Stimulated activated CD8-positive, alpha-beta memory T cell treated with anti-CD3 and anti-CD28 coated beads, Interleukin-15, amount 100 ng/mL, for 24 hours (primary cell): ENCODE measurements around the gene CTNNA3.

ENCODE experiments used
- DNase-seq: peaks from one replicate; pipeline ENCODE4 v3.0.0-alpha.2; 2020; ENCODE audit warnings: low read depth

Gene CTNNA3

DNA sequence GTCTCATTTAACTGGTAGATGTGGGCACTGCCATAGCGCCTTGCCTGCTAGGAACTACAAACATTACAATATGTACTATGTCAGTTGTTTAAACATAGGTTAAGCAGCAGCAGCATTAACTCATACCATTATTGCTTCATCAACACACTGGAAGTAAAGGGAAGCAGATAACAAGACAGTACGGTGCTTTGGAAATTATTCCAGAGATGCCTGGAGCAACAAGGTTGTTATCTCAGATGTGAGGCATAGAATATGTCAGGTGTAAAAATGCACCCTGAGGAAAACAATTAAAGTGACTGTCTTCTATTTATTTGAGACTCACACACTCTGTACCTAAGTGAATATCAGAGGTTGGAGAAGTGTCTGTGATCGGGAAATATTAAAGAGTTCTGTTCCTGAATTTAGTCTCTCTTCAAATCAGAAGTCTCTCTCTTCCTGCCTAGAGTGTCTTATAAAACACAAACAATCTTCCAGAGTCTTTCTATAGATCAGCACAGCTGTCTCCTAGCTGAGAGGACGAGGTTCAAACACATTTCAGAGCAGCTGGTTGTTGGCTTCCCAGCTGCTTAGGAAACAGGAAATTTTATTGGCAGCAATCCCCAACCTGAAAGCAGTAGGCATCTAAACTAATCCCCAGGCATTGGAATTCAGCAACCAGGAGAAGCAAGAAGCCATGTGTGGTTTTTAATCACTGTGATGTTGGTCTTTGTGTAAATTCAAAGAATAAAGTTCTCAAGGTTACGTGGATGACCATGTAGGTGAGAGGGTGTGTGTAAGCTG lies 1764.5 kb downstream of the CTNNA3 start:
- no peak for DNase-seq

DNA sequence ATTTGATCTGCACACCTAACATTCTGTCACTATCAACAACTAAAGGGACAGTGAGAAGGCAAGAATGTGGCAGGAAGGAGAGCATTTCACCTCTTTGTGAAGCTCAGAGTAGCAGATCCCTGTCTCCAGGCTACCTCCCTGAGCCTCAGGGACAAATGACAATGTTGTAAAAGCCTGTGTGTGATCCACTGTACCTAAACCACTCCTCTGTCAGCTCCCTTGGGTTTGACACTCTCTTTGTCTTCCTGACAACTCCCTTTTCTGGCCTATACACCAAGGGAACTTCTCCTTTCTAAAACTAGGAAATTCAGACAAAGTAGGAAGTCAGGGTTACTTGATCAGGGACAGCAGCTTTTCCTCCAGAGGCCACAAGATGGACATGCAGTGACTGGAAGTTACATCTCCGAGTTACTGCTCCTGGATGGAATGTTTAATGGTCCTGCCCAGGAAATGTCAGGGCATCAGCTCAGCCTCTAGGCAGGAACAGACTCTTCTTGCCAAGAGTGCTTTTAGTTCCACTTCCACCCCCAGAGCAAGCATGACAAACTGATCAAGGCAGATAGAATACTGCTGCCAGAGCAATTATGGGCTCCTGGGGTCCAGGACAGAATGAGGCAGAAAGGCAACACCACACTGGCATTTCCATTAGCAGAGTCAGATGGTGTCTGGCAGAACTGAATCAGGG lies 1784.7 kb downstream of the CTNNA3 start:
- DNase-seq, result no peak

DNA sequence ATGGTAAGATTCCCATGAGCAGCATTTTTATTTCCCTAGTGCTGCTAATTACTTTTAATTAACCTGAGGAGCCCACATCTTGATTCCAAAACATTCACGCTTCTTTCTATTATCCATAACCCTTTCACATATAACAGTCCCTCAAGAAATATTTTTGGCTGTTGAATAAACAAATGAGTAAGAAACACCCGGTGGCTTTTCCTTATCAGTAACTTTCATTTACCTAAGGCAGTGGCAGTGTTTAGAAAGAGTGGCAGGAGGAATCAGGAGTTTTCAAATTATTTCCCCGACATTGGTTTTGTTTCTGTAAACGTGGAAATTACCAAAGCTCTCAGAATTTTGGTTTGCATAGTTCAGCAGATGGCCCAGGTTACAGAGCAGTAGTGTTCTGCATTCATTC lies 1785.8 kb downstream of the CTNNA3 start:
- no peak for DNase-seq

DNA sequence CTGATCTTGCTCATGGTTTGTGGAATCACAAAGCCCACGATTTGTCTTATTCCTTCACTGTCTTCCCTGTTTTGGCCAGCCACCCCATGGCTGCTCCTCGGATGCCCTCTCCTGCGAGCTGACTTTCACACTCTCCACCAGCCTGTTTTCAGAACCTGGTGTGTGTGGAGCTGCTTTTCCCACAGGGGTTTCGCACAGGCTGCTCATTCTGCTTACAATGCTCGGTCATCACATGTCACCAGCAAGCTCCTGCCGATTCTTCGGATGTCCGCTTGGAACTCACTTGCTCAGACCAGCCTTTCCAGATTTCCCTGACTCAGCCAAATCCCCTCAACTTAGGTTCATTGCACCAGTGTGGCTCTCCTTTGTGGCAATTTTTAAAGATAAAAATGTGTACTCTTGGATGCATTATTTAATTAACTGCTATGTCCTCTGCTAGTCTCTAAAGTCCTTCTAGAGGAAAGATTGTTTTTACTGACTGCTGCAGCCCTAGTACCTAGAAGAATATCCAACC lies 1788.7 kb downstream of the CTNNA3 start:
- no peak for DNase-seq

DNA sequence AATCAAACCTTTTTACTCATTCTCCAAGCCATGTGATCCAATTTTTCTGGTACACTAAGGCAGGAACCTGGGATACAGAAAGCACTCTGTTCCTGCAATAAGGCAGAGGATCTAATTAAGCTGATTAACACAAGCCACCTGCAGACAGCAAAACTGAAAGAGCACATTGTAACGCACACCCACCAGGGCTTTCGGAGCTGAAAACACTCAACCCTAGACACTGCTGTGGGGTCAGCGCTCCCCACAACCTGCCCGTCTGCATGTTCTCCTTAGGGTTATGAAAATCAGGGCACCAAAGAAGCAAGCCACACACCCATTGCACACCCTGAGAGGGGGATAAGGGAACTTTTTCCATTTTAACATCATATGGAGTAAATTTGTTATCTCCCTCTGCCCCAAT lies 1792.4 kb downstream of the CTNNA3 start:
- no peak for DNase-seq

DNA sequence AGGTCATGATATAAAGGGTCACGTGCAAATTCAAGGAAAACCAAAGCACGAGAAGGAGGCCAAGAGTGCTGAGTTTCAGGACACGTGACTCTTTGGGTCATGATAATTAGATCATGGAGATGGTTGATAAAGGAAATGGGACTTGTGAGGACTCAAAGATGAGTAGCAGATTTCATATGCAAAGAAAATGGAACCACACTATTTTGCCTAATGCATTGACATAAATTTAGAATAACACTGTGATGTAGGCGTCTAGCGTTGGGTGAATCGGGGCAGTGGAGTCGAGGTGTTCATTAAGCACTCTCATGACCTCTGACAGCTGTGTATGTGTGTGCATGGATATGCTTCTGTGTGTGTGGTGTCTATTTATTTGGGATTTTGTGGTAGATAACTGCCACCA lies 1795.7 kb downstream of the CTNNA3 start:
- DNase-seq, result no peak

DNA sequence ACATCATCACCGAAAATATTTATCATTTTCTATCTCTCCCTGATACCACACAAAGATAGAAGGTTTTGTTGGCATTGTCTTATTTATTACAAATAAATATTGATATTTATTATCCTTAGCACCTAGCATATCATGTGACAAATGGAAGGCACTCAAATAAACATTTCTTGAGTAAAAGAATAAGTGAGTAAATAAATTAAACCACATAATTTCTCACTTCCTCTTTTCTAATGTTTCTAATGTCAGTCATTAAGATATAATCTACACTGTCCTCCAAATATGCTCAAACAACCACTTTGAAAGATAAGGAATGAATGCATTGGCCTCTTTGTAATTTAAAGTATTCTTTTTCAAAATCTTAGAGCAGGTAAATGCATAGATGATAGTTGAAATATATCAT lies 1797.9 kb downstream of the CTNNA3 start:
- no peak for DNase-seq

DNA sequence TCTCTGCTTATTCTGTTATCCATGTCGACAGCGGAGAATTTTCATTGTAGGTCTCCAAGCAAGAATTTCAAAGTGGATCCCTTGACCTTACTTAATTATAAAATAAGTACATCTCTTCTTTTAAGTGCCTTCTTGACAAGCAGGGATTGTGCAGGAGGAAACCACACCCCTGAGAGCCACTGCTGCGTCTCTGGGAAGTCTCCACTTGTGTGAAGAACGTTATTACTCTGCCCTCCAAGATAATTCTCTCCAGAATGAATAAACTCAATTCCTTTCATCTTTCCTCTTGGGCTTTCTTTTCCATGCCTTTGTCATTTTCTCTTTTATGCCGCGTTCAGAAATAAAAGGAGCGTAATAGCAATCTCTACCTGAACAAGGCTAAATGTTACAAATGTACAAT lies 1801.0 kb downstream of the CTNNA3 start:
- DNase-seq, result no peak

DNA sequence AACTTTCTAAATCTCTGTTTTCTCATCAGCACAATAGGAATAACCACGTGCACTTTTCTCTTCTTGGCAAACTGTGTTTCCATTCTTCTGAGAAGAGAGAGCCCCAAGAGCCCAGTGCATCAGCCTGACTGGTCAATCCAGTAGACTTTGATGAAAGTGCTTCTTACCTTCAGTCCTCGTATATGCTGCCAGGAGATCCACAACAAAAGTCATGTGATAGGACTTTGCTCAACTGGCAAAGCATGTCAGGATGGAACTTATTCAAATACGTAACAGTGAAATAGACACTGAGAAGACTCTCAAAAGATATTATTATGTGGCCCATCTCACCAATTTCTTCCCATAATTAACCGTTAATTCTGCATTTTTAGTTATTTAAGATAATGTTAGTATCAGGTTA lies 1801.6 kb downstream of the CTNNA3 start:
- DNase-seq, result no peak

DNA sequence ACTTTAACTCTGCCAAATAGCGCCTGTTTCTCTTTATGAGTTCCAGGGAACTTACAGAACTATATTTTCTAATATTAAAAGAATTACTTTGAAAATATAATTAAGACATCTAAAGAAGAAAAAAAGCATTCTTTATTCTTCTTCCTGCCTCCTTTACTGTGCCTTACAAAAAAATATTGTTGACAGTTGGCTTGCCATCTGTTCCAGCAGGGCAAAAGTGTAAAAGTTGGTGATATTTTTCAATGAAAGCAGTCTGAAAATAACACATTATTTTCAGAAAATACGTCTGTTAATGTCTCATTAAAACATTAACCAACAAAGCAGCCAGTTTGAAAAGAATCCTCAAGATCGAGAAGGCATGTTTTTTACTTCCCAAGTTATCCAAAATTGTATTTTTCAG lies 1802.3 kb downstream of the CTNNA3 start:
- no peak for DNase-seq

DNA sequence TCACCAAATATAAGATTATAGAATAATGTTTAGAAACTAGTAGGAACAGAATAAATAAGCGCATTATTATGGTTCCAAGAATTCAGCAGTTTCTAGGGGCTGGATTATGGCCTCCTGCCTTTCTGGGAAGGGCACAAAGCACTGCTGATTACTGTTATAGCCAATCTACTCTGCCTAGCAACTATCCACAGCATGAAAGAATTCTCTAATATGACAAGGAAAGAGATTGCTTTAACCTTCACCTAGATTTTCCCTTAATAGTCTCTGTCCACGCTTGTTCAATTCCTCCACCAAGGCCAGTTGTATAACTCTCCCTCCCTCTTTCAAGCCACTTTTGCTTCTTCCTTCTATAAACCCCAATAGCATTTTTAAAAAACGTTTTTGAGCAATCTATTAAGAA lies 1803.7 kb downstream of the CTNNA3 start:
- DNase-seq, result no peak

DNA sequence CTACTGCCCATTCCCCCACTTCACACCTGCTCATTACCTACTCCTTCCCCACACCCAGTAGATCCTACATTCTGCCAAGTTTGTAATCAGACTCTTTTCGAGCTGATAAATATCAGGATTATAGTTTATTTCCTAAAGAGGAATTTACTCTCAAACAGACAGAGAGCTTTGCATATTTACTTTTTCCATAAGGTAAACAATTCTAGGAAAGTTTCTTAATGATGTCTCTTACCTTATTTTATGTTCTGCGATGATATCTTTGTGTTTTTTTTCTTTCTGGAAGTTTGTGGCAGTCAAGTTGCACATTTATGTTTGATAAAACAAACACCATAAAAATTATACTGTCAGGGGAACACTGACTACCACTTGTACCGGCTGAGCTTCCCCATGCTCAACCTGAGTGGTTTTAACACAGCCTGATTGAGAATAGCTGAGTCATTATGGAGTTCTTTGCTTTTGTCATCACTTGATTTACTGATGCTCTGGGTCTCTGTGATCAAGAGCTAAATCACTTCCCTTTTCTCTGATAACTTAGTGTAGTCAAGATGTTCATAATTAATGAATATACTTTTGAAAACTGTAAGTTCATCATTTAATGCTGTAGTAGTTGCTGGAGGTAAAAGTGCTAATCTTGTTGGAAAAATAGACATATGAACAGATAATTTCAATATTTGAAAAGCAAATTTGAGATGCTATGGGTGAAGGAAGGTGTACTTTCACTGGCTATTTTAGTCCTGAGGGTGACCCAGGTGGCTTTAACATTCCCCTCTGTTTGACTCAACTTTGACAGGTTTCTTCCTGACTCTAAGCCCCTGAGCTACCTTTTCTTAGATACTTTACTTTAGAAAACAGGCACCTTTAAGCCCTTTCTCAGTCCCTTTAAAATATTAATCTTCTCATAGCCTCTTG lies 1804.7 kb downstream of the CTNNA3 start:
- no peak for DNase-seq

DNA sequence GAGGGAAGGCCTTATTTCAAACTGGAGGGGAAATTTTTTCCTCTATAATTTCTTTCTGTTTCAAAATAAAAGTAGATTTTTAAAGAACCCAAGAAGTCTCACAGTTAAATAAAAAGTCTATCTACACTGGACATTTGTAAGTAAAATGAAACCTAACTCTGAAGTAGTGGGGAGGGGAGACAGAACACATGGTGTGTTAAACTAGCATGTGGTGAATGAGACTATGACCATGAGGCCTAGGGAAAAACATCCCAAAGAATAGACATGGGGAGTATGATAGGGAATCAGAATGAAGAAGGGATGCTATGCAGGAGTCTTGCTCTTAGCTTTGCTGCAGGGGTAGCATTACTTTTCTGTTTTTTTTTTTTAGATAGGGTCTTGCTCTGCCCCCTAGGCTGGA lies 1831.5 kb downstream of the CTNNA3 start:
- no peak for DNase-seq

DNA sequence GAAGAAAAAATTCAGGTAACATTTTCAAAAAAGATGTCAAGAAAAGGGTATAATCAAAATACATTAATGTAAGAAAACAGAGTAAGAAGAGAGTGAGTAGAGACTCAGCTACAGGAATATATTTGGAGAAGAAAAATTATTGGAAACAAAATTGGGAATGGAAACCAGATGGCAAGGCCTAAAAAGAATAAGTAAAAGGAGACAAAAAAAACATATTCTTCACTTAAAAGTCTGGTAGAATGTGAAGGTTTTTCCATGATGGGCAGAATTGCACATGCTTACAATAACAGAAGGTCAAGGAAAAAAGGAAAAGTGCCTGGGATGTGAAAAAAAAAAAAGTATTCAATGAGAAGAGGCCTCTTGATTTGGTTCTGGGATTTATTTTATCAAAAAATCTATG lies 1832.0 kb downstream of the CTNNA3 start:
- DNase-seq, result no peak
